ENCODE results near the gene DNER. TPM values are rescaled to one million over a fixed set of nuclear protein-coding genes. Genes with fewer than 3 reads are reported as not detected.
A peak's percentile ranks its signal among the peaks of the same experiment; 100 is the strongest.

Gene DNER
- polyA plus RNA-seq, 3 donors = 0.12 to 0.20 (median 0.16) TPM

GRCh38 chr2:229731363-229731762 lies 17.0 kb upstream of the DNER start:
- H3K9me3 Mint-ChIP-seq = peaks cover 0 to 10% (median 3%) of the 10 kb centered on the region in 7 donors
- Histone ChIP-seq H3K36me3 (replicated peaks in 1 of 2; ENCODE audit: control insufficient read depth in 1 of 2, insufficient read depth in 2 of 2, low read length in 2 of 2) (no peaks in the 10 kb centered on the region), H3K4me2 (replicated peaks; ENCODE audit: extremely low read depth, low read length, poor library complexity, severe bottlenecking) (no peak overlapping the region), H3K4me3 (replicated peaks in 1 of 3; ENCODE audit: low read depth in 2 of 3, low read length in 3 of 3) (no peak overlapping the region), H3K27ac (ENCODE audit: low read depth in 1 of 2, low read length in 2 of 2) (no peak overlapping the region), H3K27me3 (ENCODE audit: control insufficient read depth in 2 of 2, insufficient read depth in 2 of 2, low read length in 2 of 2) (no peaks in the 10 kb centered on the region), H3K79me2 (ENCODE audit: insufficient read depth, low read length) (no peaks in the 10 kb centered on the region), H3K9ac (ENCODE audit: insufficient read depth, low read length, poor library complexity, severe bottlenecking) (no peak overlapping the region), H3K9me3 (replicated peaks in 1 of 2; ENCODE audit: control insufficient read depth in 1 of 2, insufficient read depth in 1 of 2, low read length in 2 of 2) (peaks cover 4 to 11% of the 10 kb centered on the region in 2 donors), H3K4me1 (ENCODE audit: control insufficient read depth in 1 of 2, insufficient read depth in 2 of 2, low read length in 2 of 2) (no peaks in the 10 kb centered on the region), H2AFZ (ENCODE audit: insufficient read depth, low read depth, low read length, poor library complexity, severe bottlenecking) (no peak overlapping the region), H4K20me1 (ENCODE audit: insufficient read depth, low read length) (no peaks in the 10 kb centered on the region)
- 75% methylated on average over 2 of the region's 5 CpGs for WGBS (ENCODE audit: insufficient coverage)
- H3K36me3 Mint-ChIP-seq = no peaks in the 10 kb centered on the region
- no peak for DNase-seq
- H3K27ac Mint-ChIP-seq = no peak overlapping the region
- TF ChIP-seq CTCF (IDR thresholded peaks at IDR 0.05) = no peak
- intact Hi-C loops (cut with micrococcal nuclease) = no loop called here
- H3K4me1 Mint-ChIP-seq = no peaks in the 10 kb centered on the region
- peaks cover 3 to 8% (median 3%) of the 10 kb centered on the region in 3 donors for H3K27me3 Mint-ChIP-seq (ENCODE audit: low read depth in 3 of 3)
- H3K4me3 Mint-ChIP-seq = no peak overlapping the region

- Histone ChIP-seq H3K79me2 (ENCODE audit: insufficient read depth, low read length) (no peaks in the 10 kb centered on the region), H3K27ac (ENCODE audit: low read depth in 1 of 2, low read length in 2 of 2) (no peak overlapping the region), H4K20me1 (ENCODE audit: insufficient read depth, low read length) (no peaks in the 10 kb centered on the region), H3K4me1 (ENCODE audit: control insufficient read depth in 1 of 2, insufficient read depth in 2 of 2, low read length in 2 of 2) (no peaks in the 10 kb centered on the region), H2AFZ (ENCODE audit: insufficient read depth, low read depth, low read length, poor library complexity, severe bottlenecking) (no peak overlapping the region), H3K4me3 (replicated peaks in 1 of 3; ENCODE audit: low read depth in 2 of 3, low read length in 3 of 3) (no peak overlapping the region), H3K9me3 (replicated peaks in 1 of 2; ENCODE audit: control insufficient read depth in 1 of 2, insufficient read depth in 1 of 2, low read length in 2 of 2) (no peaks in the 10 kb centered on the region), H3K27me3 (ENCODE audit: control insufficient read depth in 2 of 2, insufficient read depth in 2 of 2, low read length in 2 of 2) (no peaks in the 10 kb centered on the region), H3K4me2 (replicated peaks; ENCODE audit: extremely low read depth, low read length, poor library complexity, severe bottlenecking) (no peak overlapping the region), H3K36me3 (replicated peaks in 1 of 2; ENCODE audit: control insufficient read depth in 1 of 2, insufficient read depth in 2 of 2, low read length in 2 of 2) (no peaks in the 10 kb centered on the region), H3K9ac (ENCODE audit: insufficient read depth, low read length, poor library complexity, severe bottlenecking) (no peak overlapping the region)
- no peak overlapping the region for H3K4me3 Mint-ChIP-seq
- peaks cover 3 to 7% (median 4%) of the 10 kb centered on the region in 3 donors for H3K27me3 Mint-ChIP-seq (ENCODE audit: low read depth in 3 of 3)
- no peak for TF ChIP-seq CTCF (IDR thresholded peaks at IDR 0.05)
- no peaks in the 10 kb centered on the region for H3K36me3 Mint-ChIP-seq
- H3K4me1 Mint-ChIP-seq = peaks cover under 1% of the 10 kb centered on the region
- peak in 1 of 3 donors; percentile 12 for DNase-seq
- peaks cover 0 to 4% (median 3%) of the 10 kb centered on the region in 7 donors for H3K9me3 Mint-ChIP-seq
- H3K27ac Mint-ChIP-seq = no peak overlapping the region
- intact Hi-C loops (cut with micrococcal nuclease) = no loop called here
Observed at GRCh38 chr2:229728370-229728769, 14.0 kb upstream of the DNER start.
